ENCODE results near the gene SRP68.
"Not testable (repeated sequence)": the region's sequence is repeated elsewhere in the genome, so short reads cannot be mapped to it uniquely, and the experiment has no call there.

SRP68 gene

GRCh38 chr17:76046064-76046463, 26.3 kb downstream of the SRP68 start:
- FAIRE-seq (no peak), DNase-seq (ENCODE audit: low spot score) (no peak)

GRCh38 chr17:76044475-76045007, 27.8 kb downstream of the SRP68 start:
- DNase-seq (ENCODE audit: low spot score), result not testable (repeated sequence)
- peak; percentile 40 for FAIRE-seq

- FAIRE-seq; DNase-seq (ENCODE audit: low spot score): not testable (repeated sequence)
Observed at GRCh38 chr17:76042868-76043267, 29.4 kb downstream of the SRP68 start.

GRCh38 chr17:76040376-76040775, 31.9 kb downstream of the SRP68 start:
- FAIRE-seq (no peak), DNase-seq (ENCODE audit: low spot score) (no peak)

GRCh38 chr17:76039121-76039520, 33.2 kb downstream of the SRP68 start:
- DNase-seq (ENCODE audit: low spot score), result no peak
- FAIRE-seq, result peak; percentile 77

- FAIRE-seq (no peak), DNase-seq (ENCODE audit: low spot score) (no peak)
Observed at GRCh38 chr17:76038050-76038449, 34.3 kb downstream of the SRP68 start.

GRCh38 chr17:76036497-76037261, 35.6 kb downstream of the SRP68 start:
- peak; percentile 32 for FAIRE-seq

GRCh38 chr17:76034428-76035350, 37.6 kb downstream of the SRP68 start:
- peak; percentile 27 for FAIRE-seq
- no peak for DNase-seq (ENCODE audit: low spot score)

More at GRCh38 chr17:76036497-76037261, 35.6 kb downstream of the SRP68 start:
- DNase-seq (ENCODE audit: low spot score), result no peak

- DNase-seq (ENCODE audit: low spot score) (no peak), FAIRE-seq (no peak)
Observed at GRCh38 chr17:76033139-76033538, 39.2 kb downstream of the SRP68 start.

- FAIRE-seq (no peak), DNase-seq (ENCODE audit: low spot score) (no peak)
Observed at GRCh38 chr17:76032780-76033108, 39.6 kb downstream of the SRP68 start.

GRCh38 chr17:76032073-76032779, 40.1 kb downstream of the SRP68 start:
- FAIRE-seq (peak; percentile 17), DNase-seq (ENCODE audit: low spot score) (no peak)

GRCh38 chr17:76027159-76027839, 45.0 kb downstream of the SRP68 start, which contains the start of gene EVPL:
Gene EVPL, minus strand, starts transcription at chr17:76027306. Its CDS starts 108 bp downstream, at chr17:76027198.
- FAIRE-seq, result peak; percentile 66
- DNase-seq (ENCODE audit: low spot score), result no peak

- no peak for FAIRE-seq
- DNase-seq (ENCODE audit: low spot score), result no peak
Observed at GRCh38 chr17:76026714-76027158, 45.6 kb downstream of the SRP68 start.

GRCh38 chr17:76025294-76025693, 47.0 kb downstream of the SRP68 start:
- DNase-seq (ENCODE audit: low spot score) (no peak), FAIRE-seq (no peak)

GRCh38 chr17:76024353-76024752, 48.0 kb downstream of the SRP68 start:
- DNase-seq (ENCODE audit: low spot score) (no peak), FAIRE-seq (no peak)

- no peak for DNase-seq (ENCODE audit: low spot score)
- peak; percentile 37 for FAIRE-seq
Observed at GRCh38 chr17:76023900-76024237, 48.4 kb downstream of the SRP68 start.

- peak; percentile 20 for FAIRE-seq
- no peak for DNase-seq (ENCODE audit: low spot score)
Observed at GRCh38 chr17:76022973-76023899, 49.1 kb downstream of the SRP68 start.

- DNase-seq (ENCODE audit: low spot score) (no peak), FAIRE-seq (no peak)
Observed at GRCh38 chr17:76022285-76022684, 50.0 kb downstream of the SRP68 start.

- FAIRE-seq (no peak), DNase-seq (ENCODE audit: low spot score) (no peak)
Observed at GRCh38 chr17:76019833-76020467, 52.4 kb downstream of the SRP68 start.

Data from urothelium cell line (cell line).